Limb (tissue), 2 donors: ENCODE measurements around the gene ZIK1.
A peak's percentile ranks its signal among the peaks of the same experiment; 100 is the strongest.

Experiments used
- DNase-seq, 2 donors: peaks; one replicate each; pipeline ENCODE4 v3.0.0-alpha.2; 2016; ENCODE audit errors: extremely low spot score in 2 of 2

Gene ZIK1

DNA sequence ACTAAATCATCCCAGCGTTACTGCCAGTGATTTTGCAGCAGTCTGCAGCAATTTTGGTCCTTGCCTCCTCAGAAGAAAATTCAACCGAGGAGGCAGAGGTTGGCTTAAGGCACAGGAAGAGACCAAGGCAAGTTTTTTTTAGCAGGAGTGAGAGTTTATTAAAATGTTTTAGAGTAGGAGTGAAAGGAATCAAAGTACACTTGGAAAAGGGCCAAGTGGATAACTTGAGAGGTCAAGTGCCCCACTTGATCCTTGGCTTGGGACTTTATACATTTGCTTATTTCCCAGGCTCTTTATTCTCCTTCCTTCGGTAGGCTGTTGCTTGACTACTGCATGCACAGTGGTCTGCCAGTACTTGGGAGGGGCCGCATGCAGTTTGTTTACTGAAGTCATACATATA, 27.2 kb downstream of the ZIK1 start:
- no peak for DNase-seq

DNA sequence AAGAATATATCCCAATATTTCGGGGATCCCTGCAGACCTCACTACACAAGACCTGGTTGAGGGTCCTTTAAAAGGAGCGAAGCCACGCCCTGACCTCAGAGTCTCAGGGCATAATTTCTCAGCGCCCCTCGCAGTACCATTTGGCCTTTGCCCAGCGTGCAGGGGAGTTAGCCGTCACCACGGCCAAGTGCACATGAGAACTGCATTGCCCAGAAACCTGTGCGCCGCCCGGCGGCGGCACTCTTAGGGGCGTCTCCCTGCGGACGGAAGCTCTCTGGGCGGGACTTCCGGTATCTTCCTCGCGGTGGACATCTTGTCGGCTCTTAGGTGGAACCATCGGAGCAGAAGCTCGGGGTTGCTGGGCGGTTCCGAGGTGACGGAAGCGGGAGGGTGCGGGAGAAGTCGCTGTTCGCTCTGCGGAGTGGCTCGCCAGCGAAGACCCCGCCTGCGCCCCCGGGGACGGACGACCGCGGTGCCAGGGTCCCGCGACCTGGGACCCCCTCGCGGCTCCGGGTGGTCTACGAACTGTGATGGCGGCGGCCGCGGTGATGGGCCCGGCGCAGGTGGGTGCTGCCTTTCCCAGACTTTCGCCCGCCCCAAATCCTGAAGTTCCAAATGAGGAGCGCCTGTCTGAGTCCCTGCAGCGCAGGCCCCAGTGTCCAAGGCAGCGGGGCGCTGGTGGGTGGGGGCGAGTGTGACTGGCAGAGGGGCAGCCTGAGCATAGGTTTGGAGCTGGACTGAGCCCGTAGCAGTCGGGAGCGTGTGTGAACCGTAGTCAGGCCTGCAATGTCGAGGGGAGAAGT, 30.2 kb downstream of the ZIK1 start, which contains the start of gene ZNF134:
ZNF134 (plus strand) TSS at position 302 of the 803 bp plus-strand sequence. CDS start 5,227 bp downstream, outside the sequence.
- peak; percentile 93 for DNase-seq

DNA sequence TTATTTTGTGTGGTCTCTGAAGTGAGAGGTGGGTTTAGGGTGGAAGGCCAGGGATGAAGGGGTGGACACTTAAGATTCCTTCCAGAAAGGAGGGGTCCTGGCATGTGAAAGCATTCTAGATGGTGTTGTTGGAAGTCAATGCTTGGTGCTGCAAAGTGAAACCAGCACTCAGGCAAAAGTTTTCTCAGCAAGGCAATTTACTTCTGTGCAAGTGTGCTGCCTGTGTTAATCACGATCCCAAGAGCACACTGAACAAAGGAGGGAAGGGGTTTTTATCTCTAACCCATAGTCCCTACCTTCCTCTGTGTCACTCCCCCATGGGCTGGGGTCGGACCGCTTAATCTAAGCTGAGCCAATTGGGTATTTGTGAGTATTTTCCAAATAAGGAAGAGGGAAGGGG, 31.4 kb downstream of the ZIK1 start:
- no peak for DNase-seq

DNA sequence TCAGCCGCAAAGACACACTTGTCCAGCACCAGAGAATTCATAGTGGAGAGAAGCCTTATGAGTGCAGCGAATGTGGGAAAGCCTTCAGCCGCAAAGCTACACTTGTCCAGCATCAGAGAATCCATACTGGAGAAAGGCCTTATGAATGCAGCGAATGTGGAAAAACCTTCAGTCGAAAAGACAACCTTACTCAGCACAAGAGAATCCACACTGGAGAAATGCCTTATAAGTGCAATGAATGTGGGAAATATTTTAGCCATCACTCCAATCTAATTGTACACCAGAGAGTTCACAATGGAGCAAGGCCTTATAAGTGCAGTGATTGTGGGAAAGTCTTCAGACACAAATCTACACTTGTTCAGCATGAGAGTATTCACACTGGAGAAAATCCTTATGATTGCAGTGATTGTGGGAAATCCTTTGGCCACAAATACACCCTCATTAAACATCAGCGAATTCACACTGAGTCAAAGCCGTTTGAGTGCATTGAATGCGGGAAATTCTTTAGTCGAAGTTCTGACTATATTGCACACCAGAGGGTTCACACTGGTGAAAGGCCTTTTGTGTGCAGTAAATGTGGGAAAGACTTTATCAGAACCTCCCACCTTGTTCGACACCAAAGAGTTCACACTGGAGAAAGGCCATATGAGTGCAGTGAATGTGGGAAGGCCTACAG, 36.9 kb downstream of the ZIK1 start:
- DNase-seq = no peak

DNA sequence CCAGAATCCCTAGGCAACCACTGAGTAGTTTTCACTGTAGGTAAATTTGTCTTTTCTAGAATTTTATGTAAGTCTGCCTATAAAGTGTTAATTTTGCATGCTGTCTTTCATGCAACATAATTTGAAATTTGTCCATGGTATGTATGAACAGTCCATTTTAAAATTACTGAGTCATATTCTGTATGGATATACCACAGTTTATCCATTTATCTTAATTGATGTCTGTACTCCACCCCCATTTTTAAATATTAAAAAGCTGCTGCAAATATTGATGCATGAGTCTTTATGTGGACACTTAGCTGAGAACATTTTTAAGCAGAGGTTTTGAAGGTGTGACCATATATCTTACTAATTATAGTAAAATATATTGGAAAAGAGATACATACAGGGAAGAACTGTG, 39.1 kb downstream of the ZIK1 start:
- no peak for DNase-seq

DNA sequence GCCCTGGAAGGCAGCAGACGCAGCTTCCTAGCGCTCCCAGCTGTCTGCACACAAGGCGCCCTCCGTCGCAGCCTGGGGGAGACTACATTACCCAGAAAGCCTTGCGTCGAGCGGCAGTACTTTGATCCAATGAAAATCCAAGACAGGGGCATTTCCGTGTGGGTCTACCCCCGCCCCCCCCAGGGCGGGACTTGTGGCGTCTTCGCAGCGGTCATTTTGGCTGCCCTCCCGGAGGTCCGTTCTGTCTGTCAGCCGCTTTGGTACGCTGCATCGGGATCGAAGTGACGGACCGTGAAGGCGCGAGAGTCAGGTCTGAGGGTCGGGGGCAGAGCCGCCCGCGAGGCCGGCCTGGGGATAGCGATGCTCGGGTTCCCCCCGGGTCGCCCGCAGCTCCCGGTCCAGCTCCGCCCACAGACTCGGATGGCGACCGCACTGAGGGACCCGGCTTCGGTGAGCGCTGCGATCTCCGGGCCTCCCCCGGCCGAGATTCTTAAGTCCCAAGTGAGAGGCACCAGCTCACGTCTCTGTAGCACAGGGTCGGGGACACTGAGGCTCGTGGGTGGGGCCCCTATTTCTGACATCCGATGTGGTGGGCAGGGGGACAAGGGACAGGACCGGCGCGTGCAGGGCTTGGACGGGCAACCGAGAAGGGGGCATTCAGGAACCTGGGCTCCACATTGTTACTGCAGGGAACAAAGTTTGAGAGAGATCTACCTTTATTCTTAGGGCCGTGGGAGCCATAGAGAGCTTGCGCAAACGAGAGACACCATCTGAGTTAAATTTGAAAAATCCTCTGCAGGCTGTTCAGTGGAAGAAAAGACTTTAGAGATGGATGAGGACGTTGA, 49.3 kb downstream of the ZIK1 start, which contains the start of gene ZNF211:
ZNF211 (plus strand) TSS at position 182 of the 845 bp plus-strand sequence; CDS start at position 361, 179 bp downstream.
- DNase-seq = peak; percentile 95 to 96

DNA sequence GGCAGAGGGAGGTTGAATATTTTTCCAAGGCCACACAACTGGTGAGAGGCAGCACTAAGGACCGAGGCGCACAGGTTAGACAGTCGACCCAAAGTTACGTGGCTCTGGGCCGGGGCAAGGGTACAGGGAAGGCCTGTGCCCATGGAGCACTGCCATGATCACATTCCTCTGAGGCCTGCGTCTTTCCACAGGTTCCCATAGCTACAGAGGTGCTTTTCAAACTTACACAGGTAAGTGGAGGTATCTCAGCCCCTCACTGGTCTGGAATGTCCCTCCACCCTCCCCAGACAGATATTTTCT, 49.8 kb downstream of the ZIK1 start:
- DNase-seq = no peak

DNA sequence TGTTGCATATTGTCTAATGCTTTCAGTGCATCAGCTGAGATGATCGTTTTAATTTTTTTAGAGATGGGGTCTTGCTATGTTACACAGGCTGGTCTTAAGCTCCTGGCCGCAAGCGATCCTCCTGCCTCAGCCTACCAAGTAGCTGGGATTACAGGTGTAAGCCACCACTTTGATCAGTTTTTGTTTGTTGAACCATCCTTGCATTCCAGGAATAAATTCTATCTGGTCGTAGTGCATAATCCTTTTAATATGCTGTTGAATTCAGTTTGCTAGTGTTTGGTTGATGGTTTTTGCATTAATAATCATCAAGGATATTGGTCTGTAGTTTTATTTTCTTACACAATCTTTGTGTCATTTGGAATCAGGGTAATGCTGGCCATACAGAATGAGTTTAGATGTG, 53.4 kb downstream of the ZIK1 start:
- no peak for DNase-seq

DNA sequence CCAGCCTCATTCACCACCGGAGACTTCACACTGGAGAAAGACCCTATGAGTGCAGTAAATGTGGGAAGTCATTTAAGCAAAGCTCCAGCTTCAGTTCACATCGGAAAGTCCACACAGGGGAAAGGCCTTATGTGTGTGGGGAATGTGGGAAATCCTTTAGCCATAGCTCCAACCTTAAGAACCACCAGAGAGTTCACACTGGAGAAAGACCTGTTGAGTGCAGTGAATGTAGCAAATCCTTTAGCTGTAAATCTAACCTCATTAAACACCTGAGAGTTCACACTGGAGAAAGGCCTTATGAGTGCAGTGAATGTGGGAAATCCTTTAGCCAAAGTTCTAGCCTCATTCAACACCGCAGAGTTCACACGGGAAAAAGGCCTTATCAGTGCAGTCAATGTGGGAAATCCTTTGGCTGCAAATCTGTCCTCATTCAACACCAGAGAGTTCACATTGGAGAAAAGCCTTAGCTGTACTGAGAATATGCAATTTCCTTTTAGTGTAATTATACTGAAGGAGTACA, 57.8 kb downstream of the ZIK1 start:
- DNase-seq = no peak

DNA sequence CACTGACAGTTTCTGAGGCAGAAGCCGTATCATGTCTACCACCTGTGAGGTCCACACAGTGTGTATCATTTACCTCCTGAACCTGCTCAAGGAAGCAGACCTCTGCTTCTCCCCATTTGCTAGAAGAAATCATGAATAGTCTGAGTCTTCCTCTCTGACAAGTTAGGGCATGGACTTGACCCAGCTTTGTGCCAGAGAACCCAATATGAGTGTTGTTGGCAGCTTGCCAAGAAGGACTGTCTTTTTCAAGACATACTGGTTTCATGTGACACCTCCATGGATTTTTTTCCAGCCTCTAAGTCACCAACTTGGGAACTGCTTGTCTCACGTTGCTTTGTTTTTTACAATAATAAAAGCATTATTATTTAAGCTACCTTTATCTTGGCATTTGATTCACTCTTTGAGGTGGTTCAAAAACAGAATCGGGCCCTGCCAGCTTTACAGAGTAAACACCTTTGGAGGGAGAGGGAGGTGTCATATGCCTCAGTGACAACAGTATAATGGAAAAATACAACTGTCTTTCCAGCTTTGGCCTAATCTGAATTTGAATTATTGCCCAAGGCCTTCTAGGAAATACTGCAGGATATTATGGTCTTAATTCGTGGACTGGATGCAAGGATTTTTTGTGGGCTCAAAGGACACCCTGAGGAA, 58.6 kb downstream of the ZIK1 start:
- DNase-seq = no peak
